Epidermal melanocyte (primary cell): ENCODE results near the gene ADAMTSL4.
A peak's percentile ranks its signal among the peaks of the same experiment; 100 is the strongest.
"Not testable (repeated sequence)": the region's sequence is repeated elsewhere in the genome, so short reads cannot be mapped to it uniquely, and the experiment has no call there.

ENCODE experiments used
- DNase-seq: peaks from one replicate; pipeline ENCODE4 v3.0.0; 2011; ENCODE audit warnings: low spot score; ENCODE audit not compliant: insufficient read length

ADAMTSL4 gene

GRCh38 chr1:150582371-150582770 is 33.2 kb downstream of the ADAMTSL4 start:
- no peak for DNase-seq

GRCh38 chr1:150596095-150596892 is 47.1 kb downstream of the ADAMTSL4 start:
- peak; percentile 61 for DNase-seq

- DNase-seq = no peak
Observed at GRCh38 chr1:150596976-150597375, 47.8 kb downstream of the ADAMTSL4 start.

GRCh38 chr1:150598346-150598745 is 49.1 kb downstream of the ADAMTSL4 start:
- DNase-seq = not testable (repeated sequence)

- DNase-seq = no peak
Observed at GRCh38 chr1:150601540-150601939, 52.3 kb downstream of the ADAMTSL4 start.

- not testable (repeated sequence) for DNase-seq
Observed at GRCh38 chr1:150602372-150602771, 53.2 kb downstream of the ADAMTSL4 start.

- DNase-seq = no peak
Observed at GRCh38 chr1:150603711-150604110, 54.5 kb downstream of the ADAMTSL4 start.

GRCh38 chr1:150604226-150604588 is 55.0 kb downstream of the ADAMTSL4 start:
- DNase-seq = no peak

GRCh38 chr1:150605451-150605731 is 56.2 kb downstream of the ADAMTSL4 start:
- DNase-seq = not testable (repeated sequence)

- no peak for DNase-seq
Observed at GRCh38 chr1:150606463-150607142, 57.4 kb downstream of the ADAMTSL4 start.

GRCh38 chr1:150609732-150610131 is 60.5 kb downstream of the ADAMTSL4 start:
- DNase-seq = no peak
